Measurements from ENCODE around the gene GRIN1. TPM values are rescaled to one million over a fixed set of nuclear protein-coding genes. Genes with fewer than 3 reads are reported as not detected.

The GRIN1 gene
- total and polyA plus RNA-seq, 2 of the 13 experiments (the other 11 are each of a cell fraction or from before 2014, with no cell fraction given): 0.13 TPM; not detected in 1

DNA sequence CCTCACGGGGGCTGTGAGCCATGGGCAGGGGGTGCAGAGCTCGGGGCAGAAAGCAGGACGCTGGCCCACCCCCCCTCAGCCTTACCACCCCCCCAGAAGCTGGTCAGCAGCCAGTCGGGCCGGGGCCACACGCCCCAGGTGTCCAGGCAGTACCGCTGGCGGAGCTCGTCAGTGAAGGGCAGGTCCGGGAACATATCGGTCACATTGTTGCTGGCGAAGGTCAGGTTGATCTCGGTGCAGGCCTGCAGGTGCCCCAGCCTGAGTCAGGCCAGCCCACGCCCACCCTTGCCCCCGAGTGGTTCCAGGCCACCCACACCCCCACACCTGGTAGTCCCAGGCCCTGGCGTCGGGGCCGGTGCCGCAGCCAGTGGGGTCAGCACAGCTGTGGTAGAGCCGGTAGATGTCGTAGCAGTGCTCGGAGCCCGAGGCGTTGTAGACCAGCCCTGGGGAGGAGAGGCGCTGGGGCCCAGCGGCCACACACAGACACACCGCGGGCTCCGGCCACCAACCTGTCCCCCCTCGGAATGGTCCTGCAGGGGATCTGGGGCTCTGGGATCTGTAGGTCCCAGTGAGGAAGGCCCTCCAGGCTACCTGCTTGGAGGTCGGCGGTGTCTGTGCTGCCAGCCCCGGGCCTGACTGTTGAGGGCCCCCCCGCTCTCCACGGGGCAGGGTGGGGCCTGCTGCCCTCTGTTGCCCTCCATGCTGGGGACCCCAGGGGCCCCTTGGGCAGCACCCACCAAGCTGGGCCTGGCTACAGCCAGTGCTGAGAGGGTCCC is 27.0 kb upstream of the GRIN1 start (continued):
- TF ChIP-seq, protein P1, sequence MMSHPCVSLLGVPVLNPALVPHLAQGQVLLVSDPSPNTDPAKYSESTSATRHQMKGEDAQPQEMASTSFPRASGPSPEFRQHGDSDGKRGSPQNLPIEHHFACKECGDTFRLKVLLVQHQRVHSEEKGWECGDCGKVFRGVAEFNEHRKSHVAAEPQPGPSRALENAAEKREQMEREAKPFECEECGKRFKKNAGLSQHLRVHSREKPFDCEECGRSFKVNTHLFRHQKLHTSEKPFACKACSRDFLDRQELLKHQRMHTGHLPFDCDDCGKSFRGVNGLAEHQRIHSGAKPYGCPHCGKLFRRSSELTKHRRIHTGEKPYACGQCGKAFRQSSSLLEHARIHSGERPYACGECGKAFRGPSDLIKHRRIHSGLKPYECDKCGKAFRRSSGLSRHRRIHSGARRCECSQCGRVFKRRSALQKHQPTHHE (CRISPR knock-in tag; IDR thresholded peaks at IDR 0.05; ENCODE audit: borderline replicate concordance): no peak
- no peak for TF ChIP-seq MYC (CRISPR knock-in tag; IDR thresholded peaks at IDR 0.05; ENCODE audit: borderline replicate concordance)
- TF ChIP-seq ZNF550 (CRISPR knock-in tag; IDR thresholded peaks at IDR 0.05; ENCODE audit: borderline replicate concordance): 0 out of 2 replicates have a peak, but pooled peaks have one; percentile 38
- TF ChIP-seq NFYC (CRISPR knock-in tag; IDR thresholded peaks at IDR 0.05): no peak
- no peak for TF ChIP-seq ZNF839 (CRISPR knock-in tag; IDR thresholded peaks at IDR 0.05; ENCODE audit: borderline replicate concordance)
- TF ChIP-seq, protein P2, sequence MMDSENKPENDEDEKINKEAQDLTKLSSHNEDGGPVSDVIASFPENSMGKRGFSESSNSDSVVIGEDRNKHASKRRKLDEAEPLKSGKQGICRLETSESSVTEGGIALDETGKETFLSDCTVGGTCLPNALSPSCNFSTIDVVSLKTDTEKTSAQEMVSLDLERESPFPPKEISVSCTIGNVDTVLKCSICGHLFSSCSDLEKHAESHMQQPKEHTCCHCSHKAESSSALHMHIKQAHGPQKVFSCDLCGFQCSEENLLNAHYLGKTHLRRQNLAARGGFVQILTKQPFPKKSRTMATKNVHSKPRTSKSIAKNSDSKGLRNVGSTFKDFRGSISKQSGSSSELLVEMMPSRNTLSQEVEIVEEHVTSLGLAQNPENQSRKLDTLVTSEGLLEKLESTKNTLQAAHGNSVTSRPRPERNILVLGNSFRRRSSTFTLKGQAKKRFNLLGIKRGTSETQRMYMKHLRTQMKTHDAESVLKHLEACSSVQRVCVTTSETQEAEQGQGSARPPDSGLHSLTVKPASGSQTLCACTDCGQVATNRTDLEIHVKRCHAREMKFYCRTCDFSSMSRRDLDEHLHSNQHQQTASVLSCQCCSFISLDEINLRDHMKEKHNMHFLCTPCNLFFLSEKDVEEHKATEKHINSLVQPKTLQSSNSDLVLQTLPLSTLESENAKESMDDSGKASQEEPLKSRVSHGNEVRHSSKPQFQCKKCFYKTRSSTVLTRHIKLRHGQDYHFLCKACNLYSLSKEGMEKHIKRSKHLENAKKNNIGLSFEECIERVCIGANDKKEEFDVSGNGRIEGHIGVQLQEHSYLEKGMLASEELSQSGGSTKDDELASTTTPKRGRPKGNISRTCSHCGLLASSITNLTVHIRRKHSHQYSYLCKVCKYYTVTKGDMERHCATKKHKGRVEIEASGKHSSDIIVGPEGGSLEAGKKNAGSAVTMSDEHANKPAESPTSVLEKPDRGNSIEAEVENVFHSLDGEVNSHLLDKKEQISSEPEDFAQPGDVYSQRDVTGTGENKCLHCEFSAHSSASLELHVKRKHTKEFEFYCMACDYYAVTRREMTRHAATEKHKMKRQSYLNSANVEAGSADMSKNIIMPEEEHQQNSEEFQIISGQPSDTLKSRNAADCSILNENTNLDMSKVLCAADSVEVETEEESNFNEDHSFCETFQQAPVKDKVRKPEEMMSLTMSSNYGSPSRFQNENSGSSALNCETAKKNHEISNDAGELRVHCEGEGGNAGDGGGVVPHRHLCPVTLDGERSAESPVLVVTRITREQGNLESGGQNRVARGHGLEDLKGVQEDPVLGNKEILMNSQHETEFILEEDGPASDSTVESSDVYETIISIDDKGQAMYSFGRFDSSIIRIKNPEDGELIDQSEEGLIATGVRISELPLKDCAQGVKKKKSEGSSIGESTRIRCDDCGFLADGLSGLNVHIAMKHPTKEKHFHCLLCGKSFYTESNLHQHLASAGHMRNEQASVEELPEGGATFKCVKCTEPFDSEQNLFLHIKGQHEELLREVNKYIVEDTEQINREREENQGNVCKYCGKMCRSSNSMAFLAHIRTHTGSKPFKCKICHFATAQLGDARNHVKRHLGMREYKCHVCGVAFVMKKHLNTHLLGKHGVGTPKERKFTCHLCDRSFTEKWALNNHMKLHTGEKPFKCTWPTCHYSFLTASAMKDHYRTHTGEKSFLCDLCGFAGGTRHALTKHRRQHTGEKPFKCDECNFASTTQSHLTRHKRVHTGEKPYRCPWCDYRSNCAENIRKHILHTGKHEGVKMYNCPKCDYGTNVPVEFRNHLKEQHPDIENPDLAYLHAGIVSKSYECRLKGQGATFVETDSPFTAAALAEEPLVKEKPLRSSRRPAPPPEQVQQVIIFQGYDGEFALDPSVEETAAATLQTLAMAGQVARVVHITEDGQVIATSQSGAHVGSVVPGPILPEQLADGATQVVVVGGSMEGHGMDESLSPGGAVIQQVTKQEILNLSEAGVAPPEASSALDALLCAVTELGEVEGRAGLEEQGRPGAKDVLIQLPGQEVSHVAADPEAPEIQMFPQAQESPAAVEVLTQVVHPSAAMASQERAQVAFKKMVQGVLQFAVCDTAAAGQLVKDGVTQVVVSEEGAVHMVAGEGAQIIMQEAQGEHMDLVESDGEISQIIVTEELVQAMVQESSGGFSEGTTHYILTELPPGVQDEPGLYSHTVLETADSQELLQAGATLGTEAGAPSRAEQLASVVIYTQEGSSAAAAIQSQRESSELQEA (CRISPR knock-in tag; IDR thresholded peaks at IDR 0.05; ENCODE audit: not compliant biosample characterization): no peak
- TF ChIP-seq, protein P3, sequence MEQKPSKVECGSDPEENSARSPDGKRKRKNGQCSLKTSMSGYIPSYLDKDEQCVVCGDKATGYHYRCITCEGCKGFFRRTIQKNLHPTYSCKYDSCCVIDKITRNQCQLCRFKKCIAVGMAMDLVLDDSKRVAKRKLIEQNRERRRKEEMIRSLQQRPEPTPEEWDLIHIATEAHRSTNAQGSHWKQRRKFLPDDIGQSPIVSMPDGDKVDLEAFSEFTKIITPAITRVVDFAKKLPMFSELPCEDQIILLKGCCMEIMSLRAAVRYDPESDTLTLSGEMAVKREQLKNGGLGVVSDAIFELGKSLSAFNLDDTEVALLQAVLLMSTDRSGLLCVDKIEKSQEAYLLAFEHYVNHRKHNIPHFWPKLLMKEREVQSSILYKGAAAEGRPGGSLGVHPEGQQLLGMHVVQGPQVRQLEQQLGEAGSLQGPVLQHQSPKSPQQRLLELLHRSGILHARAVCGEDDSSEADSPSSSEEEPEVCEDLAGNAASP (CRISPR knock-in tag; IDR thresholded peaks at IDR 0.05; ENCODE audit: borderline replicate concordance): no peak
- TF ChIP-seq HOXA7 (CRISPR knock-in tag; IDR thresholded peaks at IDR 0.05): no peak
- TF ChIP-seq, protein P4, sequence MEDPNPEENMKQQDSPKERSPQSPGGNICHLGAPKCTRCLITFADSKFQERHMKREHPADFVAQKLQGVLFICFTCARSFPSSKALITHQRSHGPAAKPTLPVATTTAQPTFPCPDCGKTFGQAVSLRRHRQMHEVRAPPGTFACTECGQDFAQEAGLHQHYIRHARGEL (CRISPR knock-in tag; IDR thresholded peaks at IDR 0.05): no peak
- peak; percentile 66 for TF ChIP-seq ZFY (CRISPR knock-in tag; IDR thresholded peaks at IDR 0.05)
- TF ChIP-seq ZNF382 (CRISPR knock-in tag; IDR thresholded peaks at IDR 0.05; ENCODE audit: borderline replicate concordance): no peak
- TF ChIP-seq, protein P5, sequence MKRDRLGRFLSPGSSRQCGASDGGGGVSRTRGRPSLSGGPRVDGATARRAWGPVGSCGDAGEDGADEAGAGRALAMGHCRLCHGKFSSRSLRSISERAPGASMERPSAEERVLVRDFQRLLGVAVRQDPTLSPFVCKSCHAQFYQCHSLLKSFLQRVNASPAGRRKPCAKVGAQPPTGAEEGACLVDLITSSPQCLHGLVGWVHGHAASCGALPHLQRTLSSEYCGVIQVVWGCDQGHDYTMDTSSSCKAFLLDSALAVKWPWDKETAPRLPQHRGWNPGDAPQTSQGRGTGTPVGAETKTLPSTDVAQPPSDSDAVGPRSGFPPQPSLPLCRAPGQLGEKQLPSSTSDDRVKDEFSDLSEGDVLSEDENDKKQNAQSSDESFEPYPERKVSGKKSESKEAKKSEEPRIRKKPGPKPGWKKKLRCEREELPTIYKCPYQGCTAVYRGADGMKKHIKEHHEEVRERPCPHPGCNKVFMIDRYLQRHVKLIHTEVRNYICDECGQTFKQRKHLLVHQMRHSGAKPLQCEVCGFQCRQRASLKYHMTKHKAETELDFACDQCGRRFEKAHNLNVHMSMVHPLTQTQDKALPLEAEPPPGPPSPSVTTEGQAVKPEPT (CRISPR knock-in tag; IDR thresholded peaks at IDR 0.05; ENCODE audit: low read depth): no peak
- TF ChIP-seq SMC3 (IDR thresholded peaks at IDR 0.05; ENCODE audit: low read length): no peak
- peak; percentile 86 for TF ChIP-seq ZNF777 (CRISPR knock-in tag; IDR thresholded peaks at IDR 0.05)
- TF ChIP-seq ZNF605 (CRISPR knock-in tag; IDR thresholded peaks at IDR 0.05): 0 out of 2 replicates have a peak, but pooled peaks have one; percentile 53

All from HepG2 (cell line).